ENCODE results near the gene S1PR2. TPM values are rescaled to one million over a fixed set of nuclear protein-coding genes. Genes with fewer than 3 reads are reported as not detected.

Gene S1PR2
- total and polyA plus RNA-seq, 2 donors from 2014 or later = 1.5 to 6.3 TPM

- no peaks in the 10 kb centered on the region for H3K27me3 ChIP-seq (ENCODE audit: control insufficient read depth, insufficient read depth, low read length)
- H3K36me3 ChIP-seq (ENCODE audit: control insufficient read depth in 2 of 3, insufficient read depth in 3 of 3, low read length in 3 of 3) = no peaks in the 10 kb centered on the region
- FAIRE-seq = no peak
- no peaks in the 10 kb centered on the region for H3K4me1 ChIP-seq (ENCODE audit: control insufficient read depth in 2 of 3, insufficient read depth in 2 of 3, low read depth in 1 of 3, low read length in 3 of 3)
- no peak overlapping the region for H3K4me3 ChIP-seq (ENCODE audit: low read length in 3 of 3)
- H3K27ac ChIP-seq (ENCODE audit: low read depth in 2 of 2, low read length in 2 of 2) = no peak overlapping the region
- intact Hi-C loops (cut with DNase I) = no loop called here
- DNase-seq = no peak
- TF ChIP-seq, protein P1, sequence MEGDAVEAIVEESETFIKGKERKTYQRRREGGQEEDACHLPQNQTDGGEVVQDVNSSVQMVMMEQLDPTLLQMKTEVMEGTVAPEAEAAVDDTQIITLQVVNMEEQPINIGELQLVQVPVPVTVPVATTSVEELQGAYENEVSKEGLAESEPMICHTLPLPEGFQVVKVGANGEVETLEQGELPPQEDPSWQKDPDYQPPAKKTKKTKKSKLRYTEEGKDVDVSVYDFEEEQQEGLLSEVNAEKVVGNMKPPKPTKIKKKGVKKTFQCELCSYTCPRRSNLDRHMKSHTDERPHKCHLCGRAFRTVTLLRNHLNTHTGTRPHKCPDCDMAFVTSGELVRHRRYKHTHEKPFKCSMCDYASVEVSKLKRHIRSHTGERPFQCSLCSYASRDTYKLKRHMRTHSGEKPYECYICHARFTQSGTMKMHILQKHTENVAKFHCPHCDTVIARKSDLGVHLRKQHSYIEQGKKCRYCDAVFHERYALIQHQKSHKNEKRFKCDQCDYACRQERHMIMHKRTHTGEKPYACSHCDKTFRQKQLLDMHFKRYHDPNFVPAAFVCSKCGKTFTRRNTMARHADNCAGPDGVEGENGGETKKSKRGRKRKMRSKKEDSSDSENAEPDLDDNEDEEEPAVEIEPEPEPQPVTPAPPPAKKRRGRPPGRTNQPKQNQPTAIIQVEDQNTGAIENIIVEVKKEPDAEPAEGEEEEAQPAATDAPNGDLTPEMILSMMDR (IDR thresholded peaks at IDR 0.05; ENCODE audit: borderline replicate concordance, extremely low read depth, insufficient read depth) = no peak
- H3K9me3 ChIP-seq (ENCODE audit: control insufficient read depth in 2 of 3, insufficient read depth in 1 of 3, low read length in 3 of 3) = no peaks in the 10 kb centered on the region
- H3K9ac ChIP-seq (ENCODE audit: low read length in 3 of 3) = no peak overlapping the region
Observed at GRCh38 chr19:10211691-10212090, 19.4 kb downstream of the S1PR2 start.

DNA sequence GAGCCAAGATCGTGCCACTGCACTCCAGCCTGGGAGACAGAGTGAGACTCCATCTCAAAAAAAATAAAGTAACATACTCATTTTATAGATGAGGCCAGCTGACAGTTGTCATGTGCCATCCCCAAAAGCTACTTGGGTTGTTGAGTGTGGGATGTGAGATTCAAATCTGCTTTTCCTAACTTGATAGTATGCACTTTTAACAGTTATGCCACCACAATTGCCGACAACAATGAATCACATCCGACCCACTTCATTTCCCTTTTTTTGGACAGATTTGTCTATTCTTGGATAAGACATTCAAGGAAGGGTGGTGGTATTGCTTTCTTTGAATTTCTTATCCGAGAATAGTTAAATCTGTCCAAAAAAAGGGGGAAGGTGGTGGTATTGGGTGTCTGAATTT, 20.1 kb downstream of the S1PR2 start:
- Histone ChIP-seq H3K4me1 (ENCODE audit: control insufficient read depth in 2 of 3, insufficient read depth in 2 of 3, low read depth in 1 of 3, low read length in 3 of 3) (no peaks in the 10 kb centered on the region), H3K36me3 (ENCODE audit: control insufficient read depth in 2 of 3, insufficient read depth in 3 of 3, low read length in 3 of 3) (no peaks in the 10 kb centered on the region), H3K27ac (ENCODE audit: low read depth in 2 of 2, low read length in 2 of 2) (no peak overlapping the region), H3K9ac (ENCODE audit: low read length in 3 of 3) (no peak overlapping the region), H3K9me3 (ENCODE audit: control insufficient read depth in 2 of 3, insufficient read depth in 1 of 3, low read length in 3 of 3) (no peaks in the 10 kb centered on the region), H3K27me3 (ENCODE audit: control insufficient read depth, insufficient read depth, low read length) (no peaks in the 10 kb centered on the region), H3K4me3 (ENCODE audit: low read length in 3 of 3) (no peak overlapping the region)
- FAIRE-seq = no peak
- intact Hi-C loops (cut with DNase I) = no loop called here
- TF ChIP-seq, protein P1 (IDR thresholded peaks at IDR 0.05; ENCODE audit: borderline replicate concordance, extremely low read depth, insufficient read depth) = no peak
- DNase-seq = no peak

DNA sequence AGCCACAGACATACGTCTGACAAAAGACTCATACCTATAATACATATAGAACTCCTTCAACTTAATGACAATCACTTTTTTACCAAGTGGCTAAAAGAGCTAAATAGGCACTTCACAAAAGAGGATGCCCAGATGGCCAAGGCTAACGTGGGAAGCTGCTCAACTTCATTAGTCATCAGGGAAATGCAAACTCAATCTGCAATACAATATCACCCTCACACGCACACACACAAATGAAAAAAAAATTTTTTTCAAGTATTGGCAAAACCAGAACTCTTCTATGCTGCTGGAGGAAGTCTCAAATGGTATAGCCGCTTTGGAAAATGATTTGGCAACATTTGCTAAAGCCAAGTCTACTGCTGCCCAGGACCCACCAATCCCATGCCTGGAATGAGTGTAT, 21.8 kb downstream of the S1PR2 start:
- no peak overlapping the region for H3K27ac ChIP-seq (ENCODE audit: low read depth in 2 of 2, low read length in 2 of 2)
- intact Hi-C loops (cut with DNase I) = no loop called here
- DNase-seq (no peak), FAIRE-seq (no peak)
- H3K4me1 ChIP-seq (ENCODE audit: control insufficient read depth in 2 of 3, insufficient read depth in 2 of 3, low read depth in 1 of 3, low read length in 3 of 3) = no peaks in the 10 kb centered on the region
- TF ChIP-seq, protein P1 (IDR thresholded peaks at IDR 0.05; ENCODE audit: borderline replicate concordance, extremely low read depth, insufficient read depth) = no peak
- no peak overlapping the region for H3K4me3 ChIP-seq (ENCODE audit: low read length in 3 of 3)
- no peak overlapping the region for H3K9ac ChIP-seq (ENCODE audit: low read length in 3 of 3)
- no peaks in the 10 kb centered on the region for H3K36me3 ChIP-seq (ENCODE audit: control insufficient read depth in 2 of 3, insufficient read depth in 3 of 3, low read length in 3 of 3)
- no peaks in the 10 kb centered on the region for H3K9me3 ChIP-seq (ENCODE audit: control insufficient read depth in 2 of 3, insufficient read depth in 1 of 3, low read length in 3 of 3)
- no peaks in the 10 kb centered on the region for H3K27me3 ChIP-seq (ENCODE audit: control insufficient read depth, insufficient read depth, low read length)

- FAIRE-seq (no peak), DNase-seq (no peak)
- Histone ChIP-seq H3K36me3 (ENCODE audit: control insufficient read depth in 2 of 3, insufficient read depth in 3 of 3, low read length in 3 of 3) (no peaks in the 10 kb centered on the region), H3K4me1 (ENCODE audit: control insufficient read depth in 2 of 3, insufficient read depth in 2 of 3, low read depth in 1 of 3, low read length in 3 of 3) (no peaks in the 10 kb centered on the region), H3K9ac (ENCODE audit: low read length in 3 of 3) (no peak overlapping the region), H3K4me3 (ENCODE audit: low read length in 3 of 3) (no peak overlapping the region), H3K27ac (ENCODE audit: low read depth in 2 of 2, low read length in 2 of 2) (no peak overlapping the region), H3K9me3 (ENCODE audit: control insufficient read depth in 2 of 3, insufficient read depth in 1 of 3, low read length in 3 of 3) (no peaks in the 10 kb centered on the region), H3K27me3 (ENCODE audit: control insufficient read depth, insufficient read depth, low read length) (no peaks in the 10 kb centered on the region)
- TF ChIP-seq, protein P1 (IDR thresholded peaks at IDR 0.05; ENCODE audit: borderline replicate concordance, extremely low read depth, insufficient read depth) = no peak
- intact Hi-C loops (cut with DNase I) = no loop called here
Observed at GRCh38 chr19:10207026-10207425, 24.1 kb downstream of the S1PR2 start.

Measured in kidney (tissue), 14 donors.